ENCODE data around the gene GPANK1.

The GPANK1 gene

GRCh38 chr6:31631209-31631608 is 33.6 kb downstream of the GPANK1 start:
- no peak for DNase-seq
- intact Hi-C loops (cut with DNase I) = no loop called here

DNA sequence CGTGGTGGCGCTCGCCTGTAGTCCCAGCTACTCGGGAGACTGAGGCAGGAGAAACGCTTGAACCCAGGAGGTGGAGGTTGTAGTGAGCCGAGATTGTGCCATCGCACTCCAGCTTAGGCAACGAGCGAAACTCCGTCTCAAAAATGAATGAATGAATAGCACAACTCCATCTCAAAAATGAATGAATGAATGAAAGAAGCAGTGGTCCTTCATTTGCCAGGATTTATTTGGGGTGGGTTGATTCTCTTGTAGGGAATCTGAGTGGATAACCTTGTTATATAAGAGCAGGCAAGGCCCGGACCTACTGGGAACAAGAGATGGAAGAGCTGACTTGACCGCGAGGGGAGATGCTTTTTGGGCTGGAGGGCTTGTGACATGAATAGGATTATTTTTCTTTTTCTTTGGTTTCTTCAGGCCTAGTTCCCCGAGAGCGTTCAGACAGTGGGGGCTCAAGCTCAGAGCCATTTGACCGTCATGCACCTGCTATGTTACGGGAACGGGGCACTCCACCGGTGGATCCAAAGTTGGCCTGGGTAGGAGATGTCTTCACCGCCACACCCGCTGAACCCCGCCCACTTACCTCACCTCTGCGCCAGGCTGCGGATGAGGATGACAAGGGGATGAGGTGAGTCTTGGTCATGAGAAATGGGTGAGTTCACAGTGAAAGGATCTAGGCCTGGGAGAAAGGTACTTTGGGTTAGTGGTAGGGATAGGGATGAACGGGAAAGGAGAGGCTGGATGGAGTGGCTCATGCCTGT is 34.4 kb downstream of the GPANK1 start:
- DNase-seq = no peak
- intact Hi-C loops (cut with DNase I) = no loop called here

DNA sequence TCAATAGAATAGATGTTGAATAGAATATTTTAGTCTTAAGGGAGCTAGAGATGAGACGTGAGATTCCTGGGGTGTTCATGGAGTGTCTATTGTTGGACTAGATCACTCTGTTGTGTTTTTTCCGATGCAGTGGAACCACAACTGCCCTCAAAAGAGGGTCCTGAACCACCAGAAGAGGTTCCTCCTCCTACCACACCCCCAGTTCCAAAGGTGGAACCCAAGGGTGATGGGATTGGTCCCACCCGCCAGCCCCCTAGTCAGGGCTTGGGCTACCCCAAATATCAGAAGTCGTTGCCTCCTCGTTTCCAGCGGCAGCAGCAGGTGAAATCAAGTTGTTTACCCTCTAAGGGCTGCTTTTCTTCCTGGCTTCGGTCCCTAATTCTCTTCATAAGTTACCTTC is 35.8 kb downstream of the GPANK1 start:
- DNase-seq = no peak
- intact Hi-C loops (cut with DNase I) = no loop called here

DNA sequence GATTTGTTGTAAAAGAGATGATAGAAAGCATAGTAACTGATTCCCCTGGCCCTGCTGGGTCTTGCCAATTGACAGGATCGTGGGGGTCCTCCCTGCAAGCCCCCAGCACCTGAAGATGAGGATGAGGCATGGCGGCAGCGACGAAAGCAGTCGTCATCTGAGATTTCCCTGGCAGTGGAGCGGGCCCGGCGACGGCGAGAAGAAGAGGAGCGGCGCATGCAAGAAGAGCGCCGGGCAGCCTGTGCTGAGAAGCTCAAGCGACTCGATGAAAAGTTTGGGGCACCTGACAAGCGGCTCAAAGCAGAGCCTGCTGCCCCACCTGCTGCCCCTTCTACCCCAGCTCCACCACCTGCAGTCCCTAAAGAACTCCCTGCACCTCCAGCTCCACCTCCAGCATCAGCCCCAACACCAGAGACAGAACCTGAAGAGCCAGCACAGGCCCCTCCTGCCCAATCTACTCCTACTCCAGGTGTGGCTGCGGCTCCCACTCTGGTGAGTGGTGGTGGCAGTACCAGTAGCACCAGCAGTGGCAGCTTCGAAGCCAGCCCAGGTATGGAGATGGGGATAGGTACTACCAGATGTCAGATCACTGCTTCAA is 37.0 kb downstream of the GPANK1 start:
- no peak for DNase-seq
- intact Hi-C loops (cut with DNase I) = no loop called here

DNA sequence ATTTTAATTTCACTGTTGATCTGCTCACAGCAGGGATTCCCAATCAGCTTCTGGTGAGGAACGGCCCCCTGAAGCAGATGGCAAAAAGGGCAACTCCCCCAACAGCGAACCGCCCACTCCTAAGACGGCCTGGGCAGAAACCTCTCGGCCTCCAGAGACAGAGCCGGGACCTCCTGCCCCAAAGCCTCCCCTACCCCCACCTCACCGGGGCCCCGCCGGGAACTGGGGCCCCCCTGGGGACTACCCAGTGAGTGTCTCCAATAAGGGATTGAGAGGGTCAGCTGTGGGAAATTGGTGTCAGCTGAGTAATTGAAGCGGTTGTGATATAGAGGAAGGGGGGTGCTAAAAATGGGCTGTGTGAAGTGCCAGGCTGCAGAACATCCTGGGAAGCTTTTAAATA is 37.8 kb downstream of the GPANK1 start:
- no peak for DNase-seq
- intact Hi-C loops (cut with DNase I) = no loop called here

DNA sequence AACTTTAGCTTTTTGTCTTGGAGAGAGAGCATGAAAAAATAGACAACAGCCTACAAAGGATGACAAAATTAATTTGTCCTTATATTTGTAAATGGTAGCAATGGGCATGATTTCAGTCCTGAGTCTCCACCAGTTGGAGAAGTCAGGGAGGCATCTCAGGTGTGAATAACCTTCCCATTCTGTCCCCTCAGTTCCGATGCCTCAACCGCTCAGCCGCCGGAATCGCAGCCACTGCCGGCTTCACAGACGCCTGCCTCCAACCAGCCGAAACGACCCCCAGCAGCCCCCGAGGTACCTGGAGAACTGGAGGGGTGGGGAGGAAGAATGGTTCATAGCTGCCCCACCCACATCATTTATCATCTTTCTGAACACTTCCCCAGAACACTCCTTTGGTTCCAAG is 40.7 kb downstream of the GPANK1 start:
- intact Hi-C loops (cut with DNase I) = loop anchor here (5.0 kb wide), 2 partner anchors 43 to 82 kb away; partner anchors contain the start of genes CSNK2B, DDX39B and LY6G5B
- no peak for DNase-seq

GRCh38 chr6:31622684-31623091 is 42.1 kb downstream of the GPANK1 start:
- DNase-seq = no peak
- intact Hi-C loops (cut with DNase I) = loop anchor here (5.0 kb wide), 2 partner anchors 45 to 80 kb away; partner anchors contain the start of genes CSNK2B, DDX39B and LY6G5B

DNA sequence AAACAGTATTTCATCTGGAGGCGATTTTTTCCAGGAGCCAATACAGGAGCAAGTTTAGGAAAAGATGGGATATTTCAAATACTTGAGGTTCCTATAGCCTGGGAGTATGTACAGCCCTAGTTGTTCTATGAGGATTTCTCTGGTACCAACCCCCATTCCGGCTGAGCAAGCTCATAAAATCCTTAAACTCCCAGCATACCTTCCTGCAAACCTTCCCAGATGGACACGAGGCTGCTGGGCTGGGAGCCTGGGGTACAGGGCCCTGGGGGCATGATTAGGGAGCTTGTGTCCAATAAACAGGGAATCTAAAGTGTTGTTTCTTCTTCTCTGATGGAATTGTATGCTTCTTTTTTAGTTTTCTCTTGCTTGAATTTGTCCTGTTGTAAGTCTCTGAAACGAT is 42.8 kb downstream of the GPANK1 start:
- no peak for DNase-seq

DNA sequence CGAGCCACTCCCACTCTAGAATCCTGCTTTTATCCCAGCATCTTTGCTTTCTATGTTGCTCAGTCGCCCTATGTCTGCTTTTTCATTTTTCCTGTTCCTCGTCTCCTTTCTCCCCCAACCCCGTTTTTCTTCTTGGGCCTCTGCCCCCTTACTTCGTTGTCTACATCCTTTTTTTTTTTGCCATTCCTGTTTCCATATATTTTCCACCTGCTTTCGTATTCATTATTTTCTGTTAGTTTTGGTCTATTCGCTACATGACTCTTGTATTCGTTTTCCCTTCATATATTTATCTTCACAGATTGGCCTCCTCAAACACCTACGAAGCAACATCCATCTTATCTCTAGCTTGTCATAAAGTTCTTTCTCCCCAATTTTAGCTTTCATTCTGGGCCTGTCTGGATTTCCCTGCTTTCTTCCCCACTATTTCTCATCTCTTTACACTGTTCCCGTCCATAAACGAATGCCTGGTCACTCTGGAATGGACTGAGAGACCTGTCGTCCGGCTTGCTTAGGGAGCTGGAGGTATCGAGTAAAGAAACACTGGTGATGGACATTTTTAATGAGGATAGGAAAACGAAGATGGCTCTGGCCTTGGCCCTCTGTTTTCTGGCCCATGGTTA is 43.4 kb downstream of the GPANK1 start:
- intact Hi-C loops (cut with DNase I) = loop anchor here (5.0 kb wide), 2 partner anchors 46 to 79 kb away; partner anchors contain the start of genes CSNK2B, DDX39B and LY6G5B

More for the DNA sequence above, 42.8 kb downstream of the GPANK1 start:
- intact Hi-C loops (cut with DNase I) = loop anchor here (5.0 kb wide), 2 partner anchors 45 to 80 kb away; partner anchors contain the start of genes CSNK2B, DDX39B and LY6G5B

GRCh38 chr6:31620586-31621319 is 44.0 kb downstream of the GPANK1 start, which contains the start of gene PRRC2A:
Gene PRRC2A (plus strand): TSS chr6:31620715. CDS start chr6:31622790, 2,075 bp downstream.
- intact Hi-C loops (cut with DNase I) = loop anchor here (5.0 kb wide), 2 partner anchors 47 to 78 kb away; partner anchors contain the start of genes CSNK2B, DDX39B and LY6G5B
- peak in 32 of 42 donors; percentile 48 to 98 (median 80) for DNase-seq

More for the DNA sequence above, 43.4 kb downstream of the GPANK1 start:
- DNase-seq = no peak

GRCh38 chr6:31619805-31620585 is 44.8 kb downstream of the GPANK1 start:
- intact Hi-C loops (cut with DNase I) = loop anchor here (5.0 kb wide), 2 partner anchors 47 to 78 kb away; partner anchors contain the start of genes CSNK2B, DDX39B and LY6G5B

DNA sequence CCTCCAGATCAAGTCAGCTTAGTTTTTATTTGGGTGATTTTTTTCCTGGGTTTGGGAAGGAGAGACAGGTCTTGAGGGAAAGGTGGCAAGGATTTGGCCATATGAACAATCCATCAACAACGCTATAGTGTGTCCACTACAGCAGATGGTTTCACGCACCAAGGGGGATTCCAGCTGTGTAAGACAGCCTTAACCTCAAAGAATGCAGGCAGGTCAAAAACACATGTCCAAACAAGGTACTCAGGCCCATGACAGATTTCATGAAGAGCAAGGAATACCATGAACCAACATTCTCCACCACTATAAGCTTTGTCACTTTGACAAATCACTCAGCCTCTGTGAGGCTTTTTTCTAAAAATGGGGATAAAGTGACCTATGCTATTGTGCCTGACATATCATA is 47.8 kb downstream of the GPANK1 start:
- no peak for DNase-seq
- intact Hi-C loops (cut with DNase I) = no loop called here

More at GRCh38 chr6:31619805-31620585, 44.8 kb downstream of the GPANK1 start:
- DNase-seq = peak; percentile 90 to 99 (median 97)

DNA sequence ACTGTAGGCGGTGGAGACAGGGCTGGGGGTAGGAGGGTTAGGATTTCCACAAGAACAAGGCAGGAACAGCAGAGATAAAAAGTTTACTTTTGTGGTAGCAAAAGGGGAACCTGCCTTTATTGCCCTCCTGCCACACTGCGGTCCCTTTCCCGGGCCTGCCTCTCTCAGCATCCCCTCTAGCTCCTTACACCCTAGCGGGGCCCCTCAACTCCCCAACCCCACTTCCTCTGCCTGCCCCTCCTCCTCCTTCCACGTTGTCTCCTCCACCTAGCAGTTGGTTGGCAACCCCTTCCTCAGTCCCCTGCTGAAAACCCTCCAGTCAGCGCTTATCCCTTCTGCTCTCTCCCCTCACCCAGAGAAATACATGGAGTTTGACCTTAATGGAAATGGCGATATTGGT is 49.0 kb downstream of the GPANK1 start:
- intact Hi-C loops (cut with DNase I) = no loop called here
- DNase-seq = peak in 6 of 42 donors; percentile 11 to 48 (median 26)

GRCh38 chr6:31614684-31615578 is 49.9 kb downstream of the GPANK1 start, which contains the start of gene AIF1:
Gene AIF1 (plus strand): TSS chr6:31615234. CDS start chr6:31615330, 96 bp downstream.
- peak in 1 of 42 donors; percentile 25 for DNase-seq
- intact Hi-C loops (cut with DNase I) = no loop called here

DNA sequence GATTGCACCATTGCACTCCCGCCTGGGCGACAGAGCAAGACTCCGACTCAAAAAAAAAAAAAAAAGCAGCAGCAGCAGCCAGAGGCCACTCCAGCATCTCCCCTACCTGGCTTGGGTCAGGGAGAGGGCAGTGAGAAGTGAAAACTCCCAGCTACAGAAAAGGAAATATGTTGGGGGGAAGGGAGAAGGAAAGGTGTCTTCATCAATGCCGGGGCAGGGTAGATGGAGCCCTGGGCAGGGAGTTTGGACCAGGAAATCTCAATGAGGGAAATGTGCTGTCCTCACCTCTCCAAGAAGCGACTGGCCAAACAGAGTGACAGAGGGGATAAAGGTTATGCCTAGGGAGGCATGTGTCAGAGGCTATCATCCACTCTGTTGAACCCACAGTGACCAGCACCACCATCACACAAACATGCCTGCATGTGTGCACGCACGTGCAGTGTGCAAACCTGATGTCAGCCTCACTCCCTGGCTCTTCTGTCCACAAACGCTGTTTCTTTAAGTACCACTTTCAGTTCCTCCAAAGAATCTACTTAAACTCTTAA is 50.6 kb downstream of the GPANK1 start:
- intact Hi-C loops (cut with DNase I) = no loop called here
- DNase-seq = peak in 4 of 42 donors; percentile 20 to 38 (median 30)

All from head of caudate nucleus (tissue), 42 donors.